ENCODE data around the gene NSD2. TPM values are rescaled to one million over a fixed set of nuclear protein-coding genes. Genes with fewer than 3 reads are reported as not detected.

Gene NSD2
- polyA plus RNA-seq, 1 donor (not counting 4 experiments of a cell fraction or from before 2014, with no cell fraction given), result 22.6 TPM

DNA sequence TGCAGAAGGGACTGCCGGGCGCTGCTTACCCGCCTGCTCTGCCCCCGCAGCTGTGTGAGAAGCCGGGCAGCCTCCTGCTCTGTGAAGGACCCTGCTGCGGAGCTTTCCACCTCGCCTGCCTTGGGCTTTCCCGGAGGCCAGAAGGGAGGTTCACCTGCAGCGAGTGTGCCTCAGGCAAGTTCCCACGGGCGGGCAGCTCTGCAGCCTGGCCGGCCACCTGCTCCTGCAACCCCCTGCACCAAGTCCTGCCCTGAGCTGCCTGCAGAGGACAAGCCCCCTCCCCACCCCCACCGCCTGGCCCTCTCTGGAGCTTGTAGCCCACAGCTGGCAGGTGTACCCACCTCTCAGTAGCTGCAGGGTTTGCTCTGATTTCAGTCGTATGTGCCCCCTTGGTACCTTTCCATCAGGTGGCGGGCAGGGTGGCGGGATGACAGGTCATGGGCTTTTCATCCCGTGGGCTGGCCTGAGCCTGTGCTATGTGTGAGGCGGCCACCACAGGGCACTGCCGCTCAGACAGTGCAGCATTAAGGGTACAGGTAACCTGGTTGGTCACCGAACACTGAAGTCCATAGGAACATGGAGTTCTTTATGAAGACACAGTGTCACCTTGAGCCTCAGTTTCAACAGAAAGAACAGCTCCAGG lies 81.0 kb downstream of the NSD2 start:
- Histone ChIP-seq H3K4me2 (ENCODE audit: control insufficient read depth, extremely low read depth, insufficient read depth, low read depth, low read length) (no peak overlapping the region), H3K36me3 (ENCODE audit: control insufficient read depth in 2 of 2, extremely low read depth in 1 of 2, insufficient read depth in 2 of 2, low read length in 2 of 2) (peaks cover 6 to 32% of the 10 kb centered on the region in 2 experiments), H4K20me1 (ENCODE audit: control insufficient read depth, extremely low read depth, insufficient read depth, low read length) (no peaks in the 10 kb centered on the region), H3K27me3 (ENCODE audit: control insufficient read depth, extremely low read depth, insufficient read depth, low read length) (no peaks in the 10 kb centered on the region), H3K9ac (ENCODE audit: control insufficient read depth, extremely low read depth, insufficient read depth, low read length) (no peak overlapping the region), H3K27ac (ENCODE audit: control insufficient read depth, insufficient read depth, low read length) (no peak overlapping the region), H3K79me2 (ENCODE audit: control insufficient read depth, insufficient read depth, low read length) (peaks cover 2% of the 10 kb centered on the region), H3K9me1 (ENCODE audit: control insufficient read depth, extremely low read depth, insufficient read depth, low read length) (no peaks in the 10 kb centered on the region), H3K4me3 (ENCODE audit: control insufficient read depth in 2 of 3, extremely low read depth in 1 of 3, insufficient read depth in 2 of 3, low read depth in 1 of 3, low read length in 3 of 3) (no peak overlapping the region), H2AFZ (ENCODE audit: control insufficient read depth, low read length) (no peak overlapping the region), H3K4me1 (ENCODE audit: control insufficient read depth, extremely low read depth, insufficient read depth, low read length) (no peaks in the 10 kb centered on the region), H3K9me3 (ENCODE audit: control insufficient read depth, low read depth, low read length) (no peaks in the 10 kb centered on the region)
- no peak for TF ChIP-seq EZH2 (IDR thresholded peaks at IDR 0.05; ENCODE audit: low read length)
- TF ChIP-seq, protein P1, sequence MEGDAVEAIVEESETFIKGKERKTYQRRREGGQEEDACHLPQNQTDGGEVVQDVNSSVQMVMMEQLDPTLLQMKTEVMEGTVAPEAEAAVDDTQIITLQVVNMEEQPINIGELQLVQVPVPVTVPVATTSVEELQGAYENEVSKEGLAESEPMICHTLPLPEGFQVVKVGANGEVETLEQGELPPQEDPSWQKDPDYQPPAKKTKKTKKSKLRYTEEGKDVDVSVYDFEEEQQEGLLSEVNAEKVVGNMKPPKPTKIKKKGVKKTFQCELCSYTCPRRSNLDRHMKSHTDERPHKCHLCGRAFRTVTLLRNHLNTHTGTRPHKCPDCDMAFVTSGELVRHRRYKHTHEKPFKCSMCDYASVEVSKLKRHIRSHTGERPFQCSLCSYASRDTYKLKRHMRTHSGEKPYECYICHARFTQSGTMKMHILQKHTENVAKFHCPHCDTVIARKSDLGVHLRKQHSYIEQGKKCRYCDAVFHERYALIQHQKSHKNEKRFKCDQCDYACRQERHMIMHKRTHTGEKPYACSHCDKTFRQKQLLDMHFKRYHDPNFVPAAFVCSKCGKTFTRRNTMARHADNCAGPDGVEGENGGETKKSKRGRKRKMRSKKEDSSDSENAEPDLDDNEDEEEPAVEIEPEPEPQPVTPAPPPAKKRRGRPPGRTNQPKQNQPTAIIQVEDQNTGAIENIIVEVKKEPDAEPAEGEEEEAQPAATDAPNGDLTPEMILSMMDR (optimal IDR thresholded peaks at IDR 0.05 in 1 of 3, IDR thresholded peaks at IDR 0.05 in 1 of 3, conservative IDR thresholded peaks at IDR 0.05 in 1 of 3; ENCODE audit: extremely low read depth in 1 of 3, insufficient read depth in 2 of 3, low read length in 3 of 3), result no peak
- dilution Hi-C loops (cut with MboI; ENCODE audit: extremely low pct_ligation_motif_present, low sequenced_read_pairs), result loop anchor here (10.0 kb wide), 1 partner anchor 63 kb away; no protein-coding TSS in a partner anchor
- FAIRE-seq, result no peak
- no peak for DNase-seq (ENCODE audit: low read depth, low spot score)

DNA sequence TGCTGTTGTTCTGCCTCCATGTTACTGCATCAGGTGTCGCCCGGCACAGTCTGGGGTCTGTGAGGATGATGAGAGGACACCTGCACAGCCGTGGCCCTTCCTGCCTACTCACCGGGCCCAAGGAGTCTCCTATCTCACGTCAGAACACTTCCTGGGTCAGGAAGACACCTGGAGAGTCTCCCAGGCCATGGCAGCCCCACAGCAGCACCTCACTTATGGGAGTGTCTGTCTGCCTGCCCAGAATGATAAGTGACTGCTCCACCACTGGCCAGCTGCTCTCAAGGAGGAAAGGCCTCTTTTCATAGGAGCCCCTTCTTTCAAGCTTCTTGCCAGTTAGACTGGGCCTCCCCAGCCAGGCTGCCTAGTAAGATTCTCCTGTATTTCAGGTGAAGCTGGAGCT lies 81.5 kb downstream of the NSD2 start:
- Histone ChIP-seq H3K27ac (ENCODE audit: control insufficient read depth, insufficient read depth, low read length) (no peak overlapping the region), H3K27me3 (ENCODE audit: control insufficient read depth, extremely low read depth, insufficient read depth, low read length) (no peaks in the 10 kb centered on the region), H3K9me3 (ENCODE audit: control insufficient read depth, low read depth, low read length) (no peaks in the 10 kb centered on the region), H3K4me3 (ENCODE audit: control insufficient read depth in 2 of 3, extremely low read depth in 1 of 3, insufficient read depth in 2 of 3, low read depth in 1 of 3, low read length in 3 of 3) (no peak overlapping the region), H3K36me3 (ENCODE audit: control insufficient read depth in 2 of 2, extremely low read depth in 1 of 2, insufficient read depth in 2 of 2, low read length in 2 of 2) (peaks cover 6 to 32% of the 10 kb centered on the region in 2 experiments), H3K4me1 (ENCODE audit: control insufficient read depth, extremely low read depth, insufficient read depth, low read length) (no peaks in the 10 kb centered on the region), H3K9me1 (ENCODE audit: control insufficient read depth, extremely low read depth, insufficient read depth, low read length) (no peaks in the 10 kb centered on the region), H2AFZ (ENCODE audit: control insufficient read depth, low read length) (no peak overlapping the region), H3K4me2 (ENCODE audit: control insufficient read depth, extremely low read depth, insufficient read depth, low read depth, low read length) (no peak overlapping the region), H3K9ac (ENCODE audit: control insufficient read depth, extremely low read depth, insufficient read depth, low read length) (no peak overlapping the region), H4K20me1 (ENCODE audit: control insufficient read depth, extremely low read depth, insufficient read depth, low read length) (no peaks in the 10 kb centered on the region), H3K79me2 (ENCODE audit: control insufficient read depth, insufficient read depth, low read length) (peaks cover 2% of the 10 kb centered on the region)
- dilution Hi-C loops (cut with MboI; ENCODE audit: extremely low pct_ligation_motif_present, low sequenced_read_pairs), result loop anchor here (10.0 kb wide), 1 partner anchor 62 kb away; no protein-coding TSS in a partner anchor
- FAIRE-seq, result no peak
- TF ChIP-seq EZH2 (IDR thresholded peaks at IDR 0.05; ENCODE audit: low read length), result no peak
- TF ChIP-seq, protein P1 (optimal IDR thresholded peaks at IDR 0.05 in 1 of 3, IDR thresholded peaks at IDR 0.05 in 1 of 3, conservative IDR thresholded peaks at IDR 0.05 in 1 of 3; ENCODE audit: extremely low read depth in 1 of 3, insufficient read depth in 2 of 3, low read length in 3 of 3), result no peak
- no peak for DNase-seq (ENCODE audit: low read depth, low spot score)
